Astrocyte (in vitro differentiated cells and primary cell): ENCODE measurements around the gene ADAM23. TPM values are rescaled to one million over a fixed set of nuclear protein-coding genes. Genes with fewer than 3 reads are reported as not detected.

Experiments
- DNase-seq: peaks from one replicate; pipeline ENCODE4 v3.0.0-alpha.2; 2010; ENCODE audit warnings: low read depth
- FAIRE-seq: peaks from 2 replicates; lab custom pipeline; 2011; peaks lifted over from hg19 to GRCh38; lab: Jason Lieb, UNC
- H2AFZ ChIP-seq: 2 replicates; pipeline ENCODE4 v1.6.0; 2012; ENCODE audit warnings: low read depth, low read length, inconsistent platforms
- H3K27ac ChIP-seq: 2 replicates; pipeline ENCODE4 v1.5.1; 2011; ENCODE audit warnings: low read depth, low read length, inconsistent platforms
- H3K27me3 ChIP-seq: 2 replicates; pipeline ENCODE4 v1.6.0; 2011; ENCODE audit warnings: low read length, inconsistent platforms; ENCODE audit not compliant: insufficient read depth
- H3K36me3 ChIP-seq: 2 replicates; pipeline ENCODE4 v1.5.1; 2011; ENCODE audit warnings: low read length, inconsistent platforms; ENCODE audit not compliant: insufficient read depth
- H3K4me1 ChIP-seq: 2 replicates; pipeline ENCODE4 v1.5.1; 2011; ENCODE audit warnings: low read length, inconsistent platforms; ENCODE audit not compliant: insufficient read depth
- H3K4me2 ChIP-seq: 2 replicates; pipeline ENCODE4 v1.6.0; 2012; ENCODE audit warnings: low read length, inconsistent platforms
- H3K4me3 ChIP-seq: 2 replicates; pipeline ENCODE4 v1.5.1; 2011; ENCODE audit warnings: low read depth, mild to moderate bottlenecking, low read length, inconsistent platforms; ENCODE audit not compliant: insufficient read depth
- H3K79me2 ChIP-seq: 2 replicates; pipeline ENCODE4 v1.6.0; 2012; ENCODE audit warnings: mild to moderate bottlenecking, low read length, inconsistent platforms; ENCODE audit not compliant: insufficient read depth
- H3K9ac ChIP-seq: 2 replicates; pipeline ENCODE4 v1.6.0; 2012; ENCODE audit warnings: mild to moderate bottlenecking, low read length, inconsistent platforms
- H3K9me3 ChIP-seq: 2 replicates; pipeline ENCODE4 v1.5.1; 2012; ENCODE audit warnings: low read depth, mild to moderate bottlenecking, low read length, inconsistent platforms; ENCODE audit not compliant: insufficient read depth
- H4K20me1 ChIP-seq: 2 replicates; pipeline ENCODE4 v1.6.0; 2012; ENCODE audit warnings: low read length, inconsistent platforms; ENCODE audit not compliant: insufficient read depth
- H3K27ac Mint-ChIP-seq: one replicate; pipeline ENCODE4 v1.8.0; 2021; ENCODE audit warnings: mild to moderate bottlenecking, mixed read lengths; ENCODE audit not compliant: unreplicated experiment
- H3K27me3 Mint-ChIP-seq: one replicate; pipeline ENCODE4 v1.8.0; 2021; ENCODE audit warnings: low read depth, mixed read lengths; ENCODE audit not compliant: unreplicated experiment
- H3K36me3 Mint-ChIP-seq: one replicate; pipeline ENCODE4 v1.8.0; 2021; ENCODE audit warnings: low read depth, mixed read lengths; ENCODE audit not compliant: unreplicated experiment
- H3K4me1 Mint-ChIP-seq: one replicate; pipeline ENCODE4 v1.8.0; 2021; ENCODE audit warnings: low read depth, mixed read lengths; ENCODE audit not compliant: unreplicated experiment
- H3K4me3 Mint-ChIP-seq: one replicate; pipeline ENCODE4 v1.8.0; 2021; ENCODE audit warnings: mild to moderate bottlenecking, moderate library complexity, mixed read lengths; ENCODE audit not compliant: unreplicated experiment
- H3K9me3 Mint-ChIP-seq: one replicate; pipeline ENCODE4 v1.8.0; 2021; ENCODE audit warnings: mild to moderate bottlenecking, mixed read lengths; ENCODE audit not compliant: unreplicated experiment
- EZH2 ChIP-seq: IDR thresholded peaks from 2 replicates; pipeline ENCODE4 v1.6.1; 2012; ENCODE audit warnings: mild to moderate bottlenecking, low read length, inconsistent platforms; ENCODE audit not compliant: insufficient read depth
- total RNA-seq: library from RNA; stranded (reverse); gene quantifications from 2 replicates; pipeline ENCODE4 v1.2.1, GENCODE V29; 2021
- TF ChIP-seq, protein P1 (sequence below): IDR thresholded peaks from 2 replicates; pipeline ENCODE4 v1.5.1; 2011; ENCODE audit warnings: low read depth, mild to moderate bottlenecking, inconsistent platforms, low read length, moderate library complexity; ENCODE audit not compliant: insufficient read depth

ADAM23 gene
- total RNA-seq, 1 donor from 2014 or later: 13.9 TPM

DNA sequence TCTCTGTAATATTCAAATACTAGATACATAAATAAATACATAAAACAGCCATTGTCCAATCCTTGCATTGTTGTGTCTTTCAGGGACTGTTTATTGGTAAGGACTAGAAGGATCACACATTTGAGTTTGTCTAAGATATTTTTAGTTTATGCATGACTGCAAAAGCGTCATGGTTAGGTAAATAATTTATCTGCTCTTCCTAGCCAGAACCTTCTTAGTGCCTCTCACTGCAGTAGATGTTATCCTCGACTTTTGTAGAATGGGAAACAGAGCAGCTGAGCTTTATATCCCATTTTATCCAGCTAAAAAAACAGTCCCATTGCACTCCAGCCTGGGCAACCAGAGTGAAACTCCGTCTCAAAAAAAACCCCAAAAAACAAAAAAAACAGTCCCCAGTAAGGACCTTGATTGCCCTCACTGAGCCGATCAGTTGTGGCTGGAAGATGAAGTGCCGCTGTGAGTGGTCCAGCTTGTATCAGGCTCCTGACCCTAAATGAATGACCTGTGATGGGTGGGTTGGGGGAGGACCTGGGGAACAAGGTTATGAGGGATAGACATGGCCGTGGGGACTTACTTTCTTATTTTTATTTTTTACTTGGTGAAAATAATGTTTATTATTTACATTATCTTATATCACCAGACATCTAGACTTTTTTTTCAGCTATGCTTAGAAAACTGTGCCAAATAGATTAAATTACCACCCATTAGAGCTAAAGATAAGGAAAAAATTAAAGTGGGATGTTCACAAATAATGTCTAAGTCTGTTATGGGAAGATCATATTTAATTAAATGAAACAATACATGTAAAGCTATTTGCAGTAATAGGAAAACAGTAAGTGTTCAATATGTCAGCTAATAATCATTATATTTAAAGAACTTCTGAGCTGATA is 10.9 kb upstream of the ADAM23 start:
- no peaks in the 10 kb centered on the region for H3K9me3 Mint-ChIP-seq
- H3K4me1 Mint-ChIP-seq: no peaks in the 10 kb centered on the region
- no peak overlapping the region for H3K27ac Mint-ChIP-seq
- no peaks in the 10 kb centered on the region for H3K4me1 ChIP-seq
- H2AFZ ChIP-seq: no peak overlapping the region
- no peaks in the 10 kb centered on the region for H4K20me1 ChIP-seq
- H3K36me3 Mint-ChIP-seq: no peaks in the 10 kb centered on the region
- no peak overlapping the region for H3K9ac ChIP-seq
- H3K79me2 ChIP-seq: no peaks in the 10 kb centered on the region
- no peaks in the 10 kb centered on the region for H3K36me3 ChIP-seq
- no peak overlapping the region for H3K4me2 ChIP-seq
- no peak overlapping the region for H3K27ac ChIP-seq
- DNase-seq: no peak
- FAIRE-seq: no peak
- H3K4me3 Mint-ChIP-seq: no peak overlapping the region
- H3K27me3 ChIP-seq: peaks cover 5% of the 10 kb centered on the region
- peaks cover 2% of the 10 kb centered on the region for H3K27me3 Mint-ChIP-seq
- no peak overlapping the region for H3K4me3 ChIP-seq
- H3K9me3 ChIP-seq: no peaks in the 10 kb centered on the region
- no peak for TF ChIP-seq EZH2

DNA sequence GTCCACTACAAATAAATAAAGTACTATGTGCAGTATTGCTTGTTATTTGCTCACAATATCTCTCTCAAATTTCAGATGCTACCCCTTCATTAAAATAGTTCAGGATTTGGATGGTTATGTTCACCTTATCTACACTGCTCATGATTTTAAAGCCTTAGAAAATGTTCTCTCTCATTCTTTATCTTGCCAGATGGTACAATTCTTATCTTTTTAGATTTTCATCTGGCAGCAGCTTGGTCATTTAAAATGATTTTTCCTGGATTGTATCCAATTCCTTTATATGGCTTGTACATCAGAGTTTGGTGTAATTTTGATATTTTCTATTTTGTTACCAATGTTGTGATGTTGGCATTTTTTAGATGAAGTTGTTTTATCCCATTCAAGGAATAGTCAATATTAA is 10.1 kb upstream of the ADAM23 start:
- Histone ChIP-seq H3K36me3 (no peaks in the 10 kb centered on the region), H3K4me3 (no peak overlapping the region), H3K9ac (no peak overlapping the region), H3K9me3 (no peaks in the 10 kb centered on the region), H2AFZ (no peak overlapping the region), H3K27ac (no peak overlapping the region), H3K4me2 (no peak overlapping the region), H3K27me3 (peaks cover 5% of the 10 kb centered on the region), H4K20me1 (no peaks in the 10 kb centered on the region), H3K4me1 (no peaks in the 10 kb centered on the region), H3K79me2 (no peaks in the 10 kb centered on the region)
- Mint-ChIP-seq H3K4me3 (no peak overlapping the region), H3K9me3 (no peaks in the 10 kb centered on the region), H3K27ac (no peak overlapping the region), H3K4me1 (no peaks in the 10 kb centered on the region), H3K36me3 (no peaks in the 10 kb centered on the region), H3K27me3 (peaks cover 2% of the 10 kb centered on the region)
- FAIRE-seq (no peak), DNase-seq (no peak)
- no peak for TF ChIP-seq EZH2
- TF ChIP-seq, protein P1, sequence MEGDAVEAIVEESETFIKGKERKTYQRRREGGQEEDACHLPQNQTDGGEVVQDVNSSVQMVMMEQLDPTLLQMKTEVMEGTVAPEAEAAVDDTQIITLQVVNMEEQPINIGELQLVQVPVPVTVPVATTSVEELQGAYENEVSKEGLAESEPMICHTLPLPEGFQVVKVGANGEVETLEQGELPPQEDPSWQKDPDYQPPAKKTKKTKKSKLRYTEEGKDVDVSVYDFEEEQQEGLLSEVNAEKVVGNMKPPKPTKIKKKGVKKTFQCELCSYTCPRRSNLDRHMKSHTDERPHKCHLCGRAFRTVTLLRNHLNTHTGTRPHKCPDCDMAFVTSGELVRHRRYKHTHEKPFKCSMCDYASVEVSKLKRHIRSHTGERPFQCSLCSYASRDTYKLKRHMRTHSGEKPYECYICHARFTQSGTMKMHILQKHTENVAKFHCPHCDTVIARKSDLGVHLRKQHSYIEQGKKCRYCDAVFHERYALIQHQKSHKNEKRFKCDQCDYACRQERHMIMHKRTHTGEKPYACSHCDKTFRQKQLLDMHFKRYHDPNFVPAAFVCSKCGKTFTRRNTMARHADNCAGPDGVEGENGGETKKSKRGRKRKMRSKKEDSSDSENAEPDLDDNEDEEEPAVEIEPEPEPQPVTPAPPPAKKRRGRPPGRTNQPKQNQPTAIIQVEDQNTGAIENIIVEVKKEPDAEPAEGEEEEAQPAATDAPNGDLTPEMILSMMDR: no peak

DNA sequence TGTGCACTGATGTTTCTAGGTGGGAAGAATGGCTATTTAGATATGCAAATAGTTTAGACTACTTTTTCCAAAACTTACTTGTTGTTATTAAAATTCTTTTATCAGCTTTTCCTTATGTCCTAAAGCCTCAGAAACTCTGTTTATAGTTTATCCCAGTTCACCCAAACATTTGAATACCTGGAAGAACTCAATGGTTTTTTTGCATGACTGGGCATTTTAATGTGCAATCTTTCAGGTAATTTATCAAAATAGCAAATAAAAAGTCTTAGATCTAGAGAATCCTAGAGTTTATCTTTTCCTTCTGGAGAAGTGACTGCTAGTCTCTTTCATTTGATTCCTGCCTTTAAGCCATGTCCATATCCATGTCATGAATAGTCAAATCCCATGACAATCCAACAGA is 9.6 kb upstream of the ADAM23 start:
- Mint-ChIP-seq H3K4me1 (no peaks in the 10 kb centered on the region), H3K9me3 (no peaks in the 10 kb centered on the region), H3K36me3 (no peaks in the 10 kb centered on the region), H3K27me3 (peaks cover 2% of the 10 kb centered on the region), H3K4me3 (no peak overlapping the region), H3K27ac (no peak overlapping the region)
- H3K27me3 ChIP-seq: peaks cover 5% of the 10 kb centered on the region
- H3K79me2 ChIP-seq: no peaks in the 10 kb centered on the region
- no peaks in the 10 kb centered on the region for H3K9me3 ChIP-seq
- no peaks in the 10 kb centered on the region for H3K36me3 ChIP-seq
- H4K20me1 ChIP-seq: no peaks in the 10 kb centered on the region
- no peaks in the 10 kb centered on the region for H3K4me1 ChIP-seq
- FAIRE-seq (no peak), DNase-seq (no peak)
- H3K4me3 ChIP-seq: no peak overlapping the region
- no peak overlapping the region for H2AFZ ChIP-seq
- no peak overlapping the region for H3K27ac ChIP-seq
- TF ChIP-seq, protein P1: no peak
- no peak for TF ChIP-seq EZH2
- H3K4me2 ChIP-seq: no peak overlapping the region
- H3K9ac ChIP-seq: no peak overlapping the region
